GM13976 (cell line): Measurements from ENCODE around the gene HELB.

ENCODE experiments used
- DNase-seq: peaks from one replicate; pipeline ENCODE4 v3.0.0; 2012; ENCODE audit warnings: low spot score
- in situ Hi-C: fragments of 300-500 bp; cut with MboI; formaldehyde crosslinking; loops from one replicate; pipeline ENCODE4 v1.12.0; 2022; ENCODE audit warnings: low sequenced_read_pairs, mixed read lengths, inconsistent platforms; ENCODE audit not compliant: unreplicated experiment
- TF ChIP-seq, protein P1 (sequence below): IDR thresholded peaks from 2 replicates; pipeline ENCODE4 v1.5.1; 2012; ENCODE audit warnings: borderline replicate concordance, mild to moderate bottlenecking; ENCODE audit not compliant: insufficient read depth; ENCODE audit errors: extremely low read depth, missing control alignments, control extremely low read depth

HELB gene

DNA sequence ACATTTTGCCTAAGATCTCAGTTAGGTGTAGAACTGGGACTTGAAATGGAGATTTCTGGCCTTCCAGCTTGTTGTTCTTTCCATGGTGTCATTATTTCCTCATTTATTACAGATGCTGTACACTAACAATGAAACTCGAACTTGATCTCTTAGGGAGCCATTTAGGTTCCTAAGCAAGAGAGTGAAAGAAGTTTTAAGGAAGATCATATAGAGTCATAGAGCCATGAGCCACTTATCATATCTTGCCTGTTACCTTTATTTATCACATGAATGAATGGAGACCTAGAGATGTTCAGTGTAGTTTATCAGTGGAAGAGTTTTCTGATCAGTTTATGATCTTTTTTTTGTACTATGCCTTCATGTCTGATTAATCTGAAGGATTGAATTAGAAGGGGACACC is 9.9 kb downstream of the HELB start:
- in situ Hi-C loops, result no loop called here
- no peak for DNase-seq
- TF ChIP-seq, protein P1, sequence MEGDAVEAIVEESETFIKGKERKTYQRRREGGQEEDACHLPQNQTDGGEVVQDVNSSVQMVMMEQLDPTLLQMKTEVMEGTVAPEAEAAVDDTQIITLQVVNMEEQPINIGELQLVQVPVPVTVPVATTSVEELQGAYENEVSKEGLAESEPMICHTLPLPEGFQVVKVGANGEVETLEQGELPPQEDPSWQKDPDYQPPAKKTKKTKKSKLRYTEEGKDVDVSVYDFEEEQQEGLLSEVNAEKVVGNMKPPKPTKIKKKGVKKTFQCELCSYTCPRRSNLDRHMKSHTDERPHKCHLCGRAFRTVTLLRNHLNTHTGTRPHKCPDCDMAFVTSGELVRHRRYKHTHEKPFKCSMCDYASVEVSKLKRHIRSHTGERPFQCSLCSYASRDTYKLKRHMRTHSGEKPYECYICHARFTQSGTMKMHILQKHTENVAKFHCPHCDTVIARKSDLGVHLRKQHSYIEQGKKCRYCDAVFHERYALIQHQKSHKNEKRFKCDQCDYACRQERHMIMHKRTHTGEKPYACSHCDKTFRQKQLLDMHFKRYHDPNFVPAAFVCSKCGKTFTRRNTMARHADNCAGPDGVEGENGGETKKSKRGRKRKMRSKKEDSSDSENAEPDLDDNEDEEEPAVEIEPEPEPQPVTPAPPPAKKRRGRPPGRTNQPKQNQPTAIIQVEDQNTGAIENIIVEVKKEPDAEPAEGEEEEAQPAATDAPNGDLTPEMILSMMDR, result no peak

- TF ChIP-seq, protein P1, result no peak
- in situ Hi-C loops, result no loop called here
- no peak for DNase-seq
Observed at GRCh38 chr12:66314278-66314677, 12.0 kb downstream of the HELB start.

DNA sequence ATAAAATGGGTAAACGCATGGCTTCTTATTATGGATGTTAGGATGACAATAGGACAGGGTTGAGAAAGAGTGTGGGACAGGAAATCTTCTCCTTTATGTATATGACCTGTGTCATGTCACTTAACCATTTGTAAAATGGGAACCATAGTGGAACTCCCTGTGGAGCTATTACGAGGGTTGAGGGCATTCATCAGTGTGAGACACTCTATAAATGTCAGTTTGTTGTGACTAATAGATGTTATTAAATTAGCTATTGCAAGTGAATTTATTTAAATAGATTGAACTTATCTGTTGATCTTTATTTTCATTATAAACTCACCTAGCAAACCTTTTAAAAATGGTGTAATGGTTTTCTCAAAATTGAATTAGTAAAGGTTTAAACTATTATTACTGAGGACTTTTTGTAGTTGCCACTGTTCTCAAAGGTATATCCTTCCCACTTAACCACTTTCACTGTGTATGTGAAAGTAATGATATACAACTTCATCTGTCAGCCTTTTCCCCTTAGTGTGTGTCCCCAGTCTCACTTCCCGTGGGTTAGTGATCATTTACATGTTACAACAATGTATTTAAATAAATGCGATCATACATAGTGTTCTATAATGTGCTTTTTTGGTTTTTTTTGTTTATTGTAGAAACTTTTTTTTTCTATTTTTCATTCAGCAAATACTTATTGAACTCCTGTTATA is 17.1 kb downstream of the HELB start:
- in situ Hi-C loops, result no loop called here
- DNase-seq, result no peak
- TF ChIP-seq, protein P1, result no peak

- no peak for DNase-seq
- in situ Hi-C loops, result no loop called here
Observed at GRCh38 chr12:66320996-66321395, 18.7 kb downstream of the HELB start.

GRCh38 chr12:66321435-66321834 is 19.1 kb downstream of the HELB start:
- TF ChIP-seq, protein P1, result no peak
- no peak for DNase-seq
- in situ Hi-C loops, result no loop called here

More at GRCh38 chr12:66320996-66321395, 18.7 kb downstream of the HELB start:
- TF ChIP-seq, protein P1, result no peak

GRCh38 chr12:66323017-66323416 is 20.7 kb downstream of the HELB start:
- in situ Hi-C loops, result no loop called here

More at GRCh38 chr12:66323017-66323416, 20.7 kb downstream of the HELB start:
- no peak for DNase-seq
- TF ChIP-seq, protein P1, result no peak
